Stimulated activated CD8-positive, alpha-beta memory T cell treated with anti-CD3 and anti-CD28 coated beads, Interleukin-12 subunit alpha, Interleukin-12 subunit beta, amount 100 ng/mL, for 1 hour (primary cell): ENCODE results near the gene VSIG8.
"Not testable (repeated sequence)": the region's sequence is repeated elsewhere in the genome, so short reads cannot be mapped to it uniquely, and the experiment has no call there.

ENCODE experiments used
- DNase-seq: peaks from one replicate; pipeline ENCODE4 v3.0.0-alpha.2; 2020; ENCODE audit warnings: low read depth

VSIG8 gene

GRCh38 chr1:159862557-159862956 lies at the start of gene VSIG8:
Gene VSIG8, minus strand, starts transcription at chr1:159862657. Its CDS starts 136 bp downstream, at chr1:159862521.
- DNase-seq, result no peak

GRCh38 chr1:159911326-159912070 lies 49.0 kb upstream of the VSIG8 start:
- no peak for DNase-seq

- DNase-seq, result no peak
Observed at GRCh38 chr1:159908031-159908940, 45.8 kb upstream of the VSIG8 start.

- no peak for DNase-seq
Observed at GRCh38 chr1:159906960-159907359, 44.5 kb upstream of the VSIG8 start.

GRCh38 chr1:159904036-159904435 lies 41.6 kb upstream of the VSIG8 start:
- not testable (repeated sequence) for DNase-seq

- no peak for DNase-seq
Observed at GRCh38 chr1:159902541-159902940, 40.1 kb upstream of the VSIG8 start.

- no peak for DNase-seq
Observed at GRCh38 chr1:159900755-159901360, 38.4 kb upstream of the VSIG8 start.

- no peak for DNase-seq
Observed at GRCh38 chr1:159900086-159900680, 37.7 kb upstream of the VSIG8 start, which contains the start of gene CFAP45. Gene CFAP45, minus strand, starts transcription at chr1:159900165. Its CDS starts 67 bp downstream, at chr1:159900098.

GRCh38 chr1:159899634-159900033 lies 37.2 kb upstream of the VSIG8 start:
- DNase-seq, result not testable (repeated sequence)

GRCh38 chr1:159898527-159898926 lies 36.1 kb upstream of the VSIG8 start:
- no peak for DNase-seq

- no peak for DNase-seq
Observed at GRCh38 chr1:159897962-159898361, 35.5 kb upstream of the VSIG8 start.

GRCh38 chr1:159896546-159896930 lies 34.1 kb upstream of the VSIG8 start:
- no peak for DNase-seq

GRCh38 chr1:159895836-159896545 lies 33.5 kb upstream of the VSIG8 start:
- no peak for DNase-seq

GRCh38 chr1:159895286-159895685 lies 32.8 kb upstream of the VSIG8 start:
- no peak for DNase-seq

GRCh38 chr1:159892944-159893343 lies 30.5 kb upstream of the VSIG8 start:
- no peak for DNase-seq

GRCh38 chr1:159891275-159892157 lies 29.1 kb upstream of the VSIG8 start:
- peak; percentile 66 for DNase-seq

GRCh38 chr1:159890390-159890789 lies 27.9 kb upstream of the VSIG8 start:
- DNase-seq, result no peak

GRCh38 chr1:159889821-159890252 lies 27.4 kb upstream of the VSIG8 start:
- DNase-seq, result no peak

GRCh38 chr1:159889202-159889601 lies 26.7 kb upstream of the VSIG8 start:
- DNase-seq, result no peak

GRCh38 chr1:159884296-159884695 lies 21.8 kb upstream of the VSIG8 start:
- no peak for DNase-seq
